Caco-2 (cell line): ENCODE data around the gene TPRG1L. TPM values are rescaled to one million over a fixed set of nuclear protein-coding genes. Genes with fewer than 3 reads are reported as not detected.

Experiments
- BruUV-seq: library from RNA; stranded (reverse); fragments of 400-500 nt; replicated peaks from 2 replicates; lab custom pipeline; 2021; lab: Mats Ljungman, UMichigan
- CTCF ChIA-PET: fragments of 300-600 bp; sonication (Branson Sonifier 250); formaldehyde crosslinking; loops from one replicate; lab custom pipeline; 2022; ENCODE audit warnings: antibody characterized with exemption; lab: Charles Lee
- POLR2A ChIA-PET: fragments of 300-600 bp; sonication (Branson Sonifier 250); formaldehyde crosslinking; loops from one replicate; lab custom pipeline; 2022; ENCODE audit warnings: antibody characterized with exemption; lab: Charles Lee
- DNase-seq, 2 experiments: peaks; one replicate each; pipeline versions ENCODE4 v3.0.0 to v3.0.0-alpha.2; 2020 to 2022
- H3K27me3 ChIP-seq: replicated peaks from 2 replicates; pipeline ENCODE4 v1.6.0; 2011; ENCODE audit warnings: low read length; ENCODE audit not compliant: control insufficient read depth, insufficient read depth
- H3K36me3 ChIP-seq: 2 replicates; pipeline ENCODE4 v1.5.1; 2011; ENCODE audit warnings: low read length; ENCODE audit not compliant: control insufficient read depth, insufficient read depth
- H3K4me1 ChIP-seq: fragments of 250-450 bp; sonication (Bioruptor Pico); 2 replicates; pipeline ENCODE4 v1.5.1; 2020; ENCODE audit warnings: mild to moderate bottlenecking
- H3K4me3 ChIP-seq: 2 replicates; pipeline ENCODE4 v1.5.1; 2011; ENCODE audit warnings: low read depth, mild to moderate bottlenecking, control low read depth, low read length
- H3K9me3 ChIP-seq: fragments of 250-450 bp; sonication (Bioruptor Pico); 2 replicates; pipeline ENCODE4 v1.5.1; 2020; ENCODE audit warnings: mild to moderate bottlenecking, moderate library complexity
- H3K27ac Mint-ChIP-seq: one replicate; pipeline ENCODE4 v1.8.0; 2022; ENCODE audit warnings: mixed read lengths; ENCODE audit not compliant: unreplicated experiment
- H3K27me3 Mint-ChIP-seq: one replicate; pipeline ENCODE4 v1.8.0; 2022; ENCODE audit warnings: mixed read lengths; ENCODE audit not compliant: insufficient read depth, unreplicated experiment
- H3K36me3 Mint-ChIP-seq: one replicate; pipeline ENCODE4 v1.8.0; 2022; ENCODE audit warnings: mild to moderate bottlenecking, mixed read lengths; ENCODE audit not compliant: insufficient read depth, unreplicated experiment
- H3K4me1 Mint-ChIP-seq: one replicate; pipeline ENCODE4 v1.8.0; 2022; ENCODE audit warnings: low read depth, mixed read lengths; ENCODE audit not compliant: unreplicated experiment
- H3K4me3 Mint-ChIP-seq: one replicate; pipeline ENCODE4 v1.8.0; 2022; ENCODE audit warnings: mild to moderate bottlenecking, moderate library complexity, mixed read lengths; ENCODE audit not compliant: unreplicated experiment
- H3K9me3 Mint-ChIP-seq: one replicate; pipeline ENCODE4 v1.8.0; 2022; ENCODE audit warnings: mixed read lengths; ENCODE audit not compliant: unreplicated experiment
- CTCF ChIP-seq, 2 experiments: fragments of 200-600 bp in 1 of 2; IDR thresholded peaks; 1 replicate in 1 of 2; 2 replicates in 1 of 2; pipeline versions ENCODE4 v1.5.1 to v1.8.0; 2011 to 2022; ENCODE audit warnings: antibody characterized with exemption in 1 of 2, control low read depth in 1 of 2, inconsistent platforms in 1 of 2, low read depth in 1 of 2, low read length in 1 of 2, mild to moderate bottlenecking in 1 of 2, moderate library complexity in 1 of 2; ENCODE audit not compliant: insufficient read depth in 1 of 2, severe bottlenecking in 1 of 2, unreplicated experiment in 1 of 2
- intact Hi-C: fragments of 100-400 bp; cut with micrococcal nuclease; formaldehyde crosslinking; loops from one replicate; pipeline ENCODE4 v1.10.0; 2022; ENCODE audit not compliant: unreplicated experiment
- total RNA-seq: library from RNA; stranded (reverse); gene quantifications from 2 replicates; pipeline ENCODE4 v1.2.3, GENCODE V29; 2022

Gene TPRG1L
- total RNA-seq, 1 experiment from 2014 or later = 43.9 TPM

DNA sequence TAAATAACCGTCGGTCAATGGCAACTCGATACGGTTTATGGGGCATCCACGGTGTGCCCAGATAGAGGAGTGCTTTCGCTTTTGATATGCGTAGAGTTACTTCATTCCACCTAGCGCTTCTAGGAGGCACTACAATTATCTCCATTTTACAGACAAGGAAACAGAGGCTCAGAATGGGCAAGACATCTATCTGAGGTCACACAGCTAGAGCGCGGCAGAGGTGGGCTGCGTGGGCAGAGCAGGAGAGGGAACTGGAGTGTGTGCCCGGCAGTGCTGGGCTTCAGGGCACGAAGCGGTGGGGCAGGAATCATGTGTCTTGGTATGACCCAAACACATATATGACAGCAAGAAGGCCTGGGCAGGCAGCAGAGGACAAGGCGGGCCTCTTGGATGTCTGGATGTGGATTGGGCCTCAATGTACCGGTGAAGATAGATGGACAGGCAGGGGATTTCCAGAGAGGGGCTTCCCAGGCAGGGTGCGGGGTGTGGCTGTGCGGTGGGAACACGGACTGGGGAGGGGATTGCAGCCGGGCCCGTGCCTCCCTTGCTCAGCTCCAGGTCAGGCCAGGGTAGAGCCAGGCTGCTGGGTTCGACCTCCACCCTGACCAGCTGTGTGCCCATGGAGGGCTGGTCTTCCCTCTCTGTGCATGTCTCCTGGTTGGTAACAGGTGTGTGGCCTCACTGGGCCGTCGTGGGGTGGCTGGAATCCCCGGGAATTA lies 48.7 kb downstream of the TPRG1L start:
- Mint-ChIP-seq H3K9me3 (no peaks in the 10 kb centered on the region), H3K36me3 (no peaks in the 10 kb centered on the region), H3K4me1 (peaks cover 7% of the 10 kb centered on the region), H3K4me3 (no peak overlapping the region), H3K27ac (no peak overlapping the region), H3K27me3 (no peaks in the 10 kb centered on the region)
- CTCF ChIA-PET = no interaction called here
- no TSS peak for BruUV-seq
- H3K4me1 ChIP-seq = peaks cover 7% of the 10 kb centered on the region
- intact Hi-C loops = no loop called here
- no peak for TF ChIP-seq CTCF (IDR thresholded peaks at IDR 0.05; ENCODE audit: insufficient read depth in 1 of 2, low read depth in 1 of 2, low read length in 1 of 2, severe bottlenecking in 1 of 2, unreplicated experiment in 1 of 2)
- no peaks in the 10 kb centered on the region for H3K27me3 ChIP-seq
- no peaks in the 10 kb centered on the region for H3K9me3 ChIP-seq
- POLR2A ChIA-PET = no interaction called here
- DNase-seq = no peak
- H3K36me3 ChIP-seq = no peaks in the 10 kb centered on the region
- no peak overlapping the region for H3K4me3 ChIP-seq

DNA sequence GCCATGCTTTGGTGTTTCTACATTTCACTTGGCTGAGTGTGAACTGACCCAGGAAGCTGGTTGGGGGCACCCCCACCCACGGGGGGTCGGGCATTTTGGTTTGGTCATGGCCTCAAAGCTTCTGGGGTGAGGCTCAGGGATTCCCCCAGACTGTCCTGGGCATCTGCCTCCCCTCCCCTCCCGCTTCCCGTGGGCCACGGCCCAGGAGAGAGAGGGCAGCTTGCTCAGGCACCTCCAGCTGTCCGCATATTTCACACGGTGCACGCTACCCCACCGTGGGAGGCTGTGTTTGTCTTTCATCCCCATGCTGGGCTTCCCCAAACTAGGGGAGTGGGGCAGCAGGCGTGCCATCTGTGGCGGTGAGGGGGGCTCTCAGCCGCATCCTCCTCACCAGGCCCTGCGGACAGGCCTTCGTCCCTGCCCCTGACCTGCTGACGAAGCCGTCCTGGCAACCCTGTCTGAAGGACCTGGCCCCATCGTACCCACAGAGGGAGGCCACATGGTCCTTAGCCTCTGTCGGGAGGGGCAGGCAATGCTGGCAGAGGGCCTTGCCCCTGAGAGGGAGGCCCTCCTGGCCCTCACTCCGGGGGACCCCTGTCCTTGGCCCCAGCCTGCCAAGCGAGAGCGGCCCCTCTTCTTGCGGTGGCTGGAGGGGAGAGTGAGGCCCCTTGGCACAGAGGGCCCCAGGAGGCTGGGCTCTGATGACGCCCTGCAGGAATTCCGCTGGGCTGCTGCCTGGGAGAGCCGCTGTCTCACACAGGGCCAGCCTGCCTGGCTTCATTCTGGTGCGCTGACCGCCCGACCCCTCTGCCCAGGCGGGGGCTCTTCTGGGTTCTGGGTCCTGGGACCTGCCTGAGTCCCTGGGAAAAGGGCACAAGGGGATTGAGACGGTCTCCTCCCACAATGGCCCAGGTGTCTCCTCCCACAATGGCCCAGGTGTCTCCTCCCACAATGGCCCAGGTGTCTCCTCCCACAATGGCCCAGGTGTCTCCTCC lies 49.6 kb downstream of the TPRG1L start:
- ChIA-PET CTCF (no interaction called here), POLR2A (no interaction called here)
- Histone ChIP-seq H3K9me3 (no peaks in the 10 kb centered on the region), H3K4me3 (no peak overlapping the region), H3K4me1 (peaks cover 7% of the 10 kb centered on the region), H3K27me3 (no peaks in the 10 kb centered on the region), H3K36me3 (no peaks in the 10 kb centered on the region)
- DNase-seq = peak; percentile 32 to 52
- no peak overlapping the region for H3K27ac Mint-ChIP-seq
- no TSS peak for BruUV-seq
- peaks cover 10% of the 10 kb centered on the region for H3K4me1 Mint-ChIP-seq
- intact Hi-C loops = no loop called here
- H3K27me3 Mint-ChIP-seq = no peaks in the 10 kb centered on the region
- H3K9me3 Mint-ChIP-seq = no peaks in the 10 kb centered on the region
- TF ChIP-seq CTCF (IDR thresholded peaks at IDR 0.05; ENCODE audit: insufficient read depth in 1 of 2, low read depth in 1 of 2, low read length in 1 of 2, severe bottlenecking in 1 of 2, unreplicated experiment in 1 of 2) = no peak
- H3K4me3 Mint-ChIP-seq = no peak overlapping the region
- H3K36me3 Mint-ChIP-seq = no peaks in the 10 kb centered on the region

- H3K36me3 ChIP-seq = no peaks in the 10 kb centered on the region
- Mint-ChIP-seq H3K9me3 (no peaks in the 10 kb centered on the region), H3K36me3 (no peaks in the 10 kb centered on the region), H3K4me1 (peaks cover 11% of the 10 kb centered on the region), H3K4me3 (no peak overlapping the region), H3K27me3 (no peaks in the 10 kb centered on the region), H3K27ac (no peak overlapping the region)
- peaks cover 7% of the 10 kb centered on the region for H3K4me1 ChIP-seq
- no peaks in the 10 kb centered on the region for H3K9me3 ChIP-seq
- ChIA-PET CTCF (no interaction called here), POLR2A (no interaction called here)
- BruUV-seq = no TSS peak
- intact Hi-C loops = no loop called here
- no peak for TF ChIP-seq CTCF (IDR thresholded peaks at IDR 0.05; ENCODE audit: insufficient read depth in 1 of 2, low read depth in 1 of 2, low read length in 1 of 2, severe bottlenecking in 1 of 2, unreplicated experiment in 1 of 2)
- DNase-seq = no peak
- no peaks in the 10 kb centered on the region for H3K27me3 ChIP-seq
- H3K4me3 ChIP-seq = no peak overlapping the region
These were observed 50.6 kb downstream of the TPRG1L start for GRCh38 chr1:3675436-3675835.
